ENCODE results near the gene NUP205.
"Not testable (repeated sequence)": the region's sequence is repeated elsewhere in the genome, so short reads cannot be mapped to it uniquely, and the experiment has no call there.

Gene NUP205

GRCh38 chr7:135670179-135670578 is 112.5 kb downstream of the NUP205 start:
- no peak for DNase-seq

GRCh38 chr7:135672560-135673359 is 115.0 kb downstream of the NUP205 start:
- no peak for DNase-seq

GRCh38 chr7:135673360-135673706 is 115.6 kb downstream of the NUP205 start:
- no peak for DNase-seq

GRCh38 chr7:135678612-135679575 is 121.2 kb downstream of the NUP205 start:
- DNase-seq: no peak

- no peak for DNase-seq
Measured at GRCh38 chr7:135681762-135682161, 124.0 kb downstream of the NUP205 start.

- DNase-seq: no peak
Measured at GRCh38 chr7:135682191-135682590, 124.5 kb downstream of the NUP205 start.

- DNase-seq: no peak
Measured at GRCh38 chr7:135683609-135684008, 125.9 kb downstream of the NUP205 start.

- no peak for DNase-seq
Measured at GRCh38 chr7:135684136-135684535, 126.4 kb downstream of the NUP205 start.

- no peak for DNase-seq
Measured at GRCh38 chr7:135684699-135685098, 127.0 kb downstream of the NUP205 start.

GRCh38 chr7:135685306-135686084 is 127.8 kb downstream of the NUP205 start:
- no peak for DNase-seq

- DNase-seq: no peak
Measured at GRCh38 chr7:135687466-135687865, 129.7 kb downstream of the NUP205 start.

GRCh38 chr7:135690566-135690965 is 132.8 kb downstream of the NUP205 start:
- no peak for DNase-seq

GRCh38 chr7:135692055-135692454 is 134.3 kb downstream of the NUP205 start:
- DNase-seq: no peak

GRCh38 chr7:135692606-135693005 is 134.9 kb downstream of the NUP205 start:
- DNase-seq: not testable (repeated sequence)

- DNase-seq: no peak
Measured at GRCh38 chr7:135693558-135693957, 135.8 kb downstream of the NUP205 start.

GRCh38 chr7:135697276-135698049 is 139.7 kb downstream of the NUP205 start:
- DNase-seq: no peak

Data from stimulated activated CD4-positive, alpha-beta T cell treated with anti-CD3 and anti-CD28 coated beads, Interleukin-2, amount 100 ng/mL, for 24 hours (primary cell).